Measurements from ENCODE around the gene FLNB.

DNA sequence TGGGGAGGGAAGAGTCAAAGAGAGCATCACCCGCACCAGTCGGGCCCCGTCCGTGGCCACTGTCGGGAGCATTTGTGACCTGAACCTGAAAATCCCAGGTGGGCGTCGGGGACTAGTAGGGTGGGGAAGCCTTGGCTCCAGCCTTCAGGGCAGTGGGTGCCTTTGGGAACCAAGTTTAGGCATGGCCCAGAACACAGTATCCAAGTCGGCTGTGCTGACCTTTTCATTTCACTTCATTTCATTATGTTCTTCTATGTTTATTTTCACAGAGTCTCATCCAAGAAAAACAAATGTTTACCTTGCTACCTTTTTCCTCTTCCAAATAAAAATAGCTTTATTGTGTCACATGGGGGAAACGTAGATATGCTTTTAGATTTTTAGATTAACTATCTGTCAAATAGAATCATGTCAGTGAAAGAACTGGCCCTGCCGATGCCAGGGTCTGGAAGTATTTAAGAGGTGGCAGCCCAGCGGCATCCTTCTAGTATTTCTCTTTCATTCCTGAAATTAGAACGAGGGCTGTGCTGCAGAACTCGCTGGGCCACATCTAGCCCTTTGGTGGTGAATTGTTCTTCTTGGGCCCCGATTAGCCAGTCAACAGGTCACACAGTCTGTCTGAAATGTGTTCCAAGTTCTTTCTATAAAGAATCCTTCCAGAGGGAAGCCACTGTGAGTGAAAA lies 142.0 kb downstream of the FLNB start:
- TF ChIP-seq EZH2 (IDR thresholded peaks at IDR 0.05; ENCODE audit: insufficient read depth, poor library complexity, severe bottlenecking) (no peak), EZH2phosphoT487 (IDR thresholded peaks at IDR 0.05; ENCODE audit: insufficient read depth, low read depth) (no peak)

All from GM23248 (cell line).